Activated CD4-positive, alpha-beta T cell treated with anti-CD3 and anti-CD28 coated beads for 1 hour (primary cell): ENCODE data around the gene RIC8A.
"Not testable (repeated sequence)": the region's sequence is repeated elsewhere in the genome, so short reads cannot be mapped to it uniquely, and the experiment has no call there.

Experiments used
- DNase-seq: peaks from one replicate; pipeline ENCODE4 v3.0.0-alpha.2; 2020

The RIC8A gene

GRCh38 chr11:207208-207862 lies at the start of gene RIC8A, which contains the start of gene BET1L:
RIC8A (plus strand) TSS chr11:207708; CDS start chr11:208855, 1,147 bp downstream.
BET1L (minus strand) TSS chr11:207399; CDS start chr11:207321, 78 bp downstream.
- peak; percentile 97 for DNase-seq

- DNase-seq: not testable (repeated sequence)
These were observed 27.3 kb upstream of the RIC8A start for GRCh38 chr11:180242-180641.

DNA sequence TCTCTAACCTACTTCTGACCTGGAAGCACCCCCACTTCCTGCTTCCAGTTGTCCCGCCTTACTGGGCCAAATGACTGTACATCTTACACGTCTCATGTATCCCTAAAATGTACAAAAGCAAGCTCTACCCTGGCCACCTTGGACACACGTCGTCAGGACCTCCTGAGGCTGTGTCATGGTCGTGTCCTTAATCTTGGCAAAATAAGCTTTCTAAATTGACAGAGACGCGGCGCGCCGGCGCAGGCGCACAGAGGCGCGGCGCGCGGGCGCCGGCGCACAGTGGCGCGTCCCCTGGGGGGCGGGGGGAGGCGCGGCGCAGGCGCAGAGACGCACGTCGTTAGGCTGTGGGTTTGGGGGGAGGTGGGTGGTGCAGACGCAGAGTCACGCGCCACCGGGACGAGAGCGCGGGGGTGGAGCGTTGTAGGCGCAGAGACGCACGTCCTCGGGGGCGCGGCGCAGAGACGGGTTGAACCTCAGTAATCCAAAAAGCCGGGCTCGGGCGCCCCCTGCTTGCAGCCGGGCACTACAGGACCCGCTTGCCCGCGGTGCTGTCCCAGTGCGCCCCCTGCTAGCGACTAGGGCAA lies 18.2 kb upstream of the RIC8A start:
- peak; percentile 5 for DNase-seq

DNA sequence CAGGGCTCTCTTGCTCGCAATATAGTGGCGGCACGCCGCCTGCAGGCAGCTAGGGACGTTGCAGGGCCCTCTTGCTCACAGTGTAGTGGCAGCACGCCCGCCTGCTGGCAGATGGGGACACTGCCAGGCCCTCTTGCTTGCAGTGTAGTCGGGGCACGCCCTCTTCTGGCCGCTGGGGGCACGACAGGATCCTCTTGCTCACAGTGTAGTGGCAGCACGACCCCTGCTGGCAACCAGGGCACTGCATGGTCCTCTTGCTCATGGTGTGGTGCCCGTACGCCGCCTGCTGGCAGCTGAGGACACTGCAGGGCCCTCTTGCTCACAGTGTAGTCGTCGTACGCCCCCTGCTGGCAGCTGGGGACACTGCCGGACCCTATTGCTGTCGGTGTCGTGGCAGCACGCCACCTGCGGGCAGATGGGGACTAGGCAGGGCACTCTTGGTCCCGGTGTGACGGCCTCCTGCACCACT lies 17.6 kb upstream of the RIC8A start:
- peak; percentile 18 for DNase-seq

- DNase-seq: not testable (repeated sequence)
These were observed 17.0 kb upstream of the RIC8A start for GRCh38 chr11:190546-190945.

DNA sequence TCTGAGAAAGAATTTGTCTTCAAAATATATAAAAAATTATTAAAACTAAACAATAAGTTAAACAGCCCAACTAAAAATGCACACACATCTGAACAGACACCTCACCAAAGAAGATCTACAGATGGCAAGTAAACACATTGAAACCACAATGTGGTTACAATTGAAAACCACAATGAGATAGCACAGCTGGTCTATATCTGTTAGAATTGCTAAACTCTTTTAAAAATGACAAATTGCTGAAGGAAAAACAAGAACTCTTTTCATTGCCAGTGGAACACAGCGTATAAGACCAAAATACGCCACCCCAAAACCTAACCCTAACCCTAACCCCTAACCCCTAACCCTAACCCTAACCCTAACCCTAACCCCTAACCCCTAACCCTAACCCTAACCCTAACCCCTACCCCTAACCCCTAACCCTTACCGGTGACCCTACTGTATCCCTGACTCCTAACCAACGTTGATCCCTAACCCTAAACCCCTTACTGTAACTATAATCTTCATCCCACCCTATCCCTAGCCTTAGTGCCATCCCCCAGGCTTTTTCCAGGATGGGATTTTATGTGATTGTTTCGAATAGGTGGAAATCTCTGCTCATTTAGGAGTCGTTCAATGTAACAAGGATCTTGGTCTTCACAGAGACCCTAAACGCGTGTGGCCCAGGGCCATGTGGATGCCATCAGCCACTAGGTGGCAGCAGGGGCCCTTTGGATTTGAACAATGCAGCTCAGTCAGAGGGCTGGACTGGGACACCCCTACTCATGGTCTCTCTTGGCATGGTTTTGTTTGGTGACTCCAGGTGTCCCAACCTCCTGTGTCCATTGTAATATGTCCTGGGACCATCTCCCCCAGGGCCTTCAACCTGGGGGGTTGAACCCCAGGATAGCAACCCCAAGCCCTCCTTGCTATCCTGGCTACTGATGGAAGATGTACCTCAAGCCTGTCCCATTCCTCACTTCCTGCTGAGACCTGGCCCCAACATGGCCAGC lies 15.7 kb upstream of the RIC8A start:
- peak; percentile 18 for DNase-seq

GRCh38 chr11:192674-193128 lies 14.8 kb upstream of the RIC8A start, which contains the start of gene SCGB1C1:
SCGB1C1 (plus strand) TSS chr11:193078; CDS start chr11:193100, 22 bp downstream.
- DNase-seq: not testable (repeated sequence)

DNA sequence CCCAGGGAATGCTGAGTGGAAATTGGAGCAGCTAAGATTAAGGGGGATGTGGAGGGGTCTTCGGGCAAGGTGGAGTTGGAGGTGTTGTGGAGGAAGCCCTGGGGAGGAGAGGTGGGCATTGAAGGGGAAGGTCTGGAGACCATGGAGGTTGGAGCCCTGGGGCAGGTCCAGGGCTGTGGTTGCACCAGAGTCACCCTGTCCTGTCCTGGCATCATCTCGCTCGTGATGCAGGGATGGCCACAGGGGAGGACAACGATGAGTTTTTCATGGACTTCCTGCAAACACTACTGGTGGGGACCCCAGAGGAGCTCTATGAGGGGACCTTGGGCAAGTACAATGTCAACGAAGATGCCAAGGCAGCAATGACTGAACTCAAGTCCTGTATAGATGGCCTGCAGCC lies 14.0 kb upstream of the RIC8A start:
- peak; percentile 5 for DNase-seq

- peak; percentile 6 for DNase-seq
These were observed 10.4 kb upstream of the RIC8A start for GRCh38 chr11:196786-197731.

DNA sequence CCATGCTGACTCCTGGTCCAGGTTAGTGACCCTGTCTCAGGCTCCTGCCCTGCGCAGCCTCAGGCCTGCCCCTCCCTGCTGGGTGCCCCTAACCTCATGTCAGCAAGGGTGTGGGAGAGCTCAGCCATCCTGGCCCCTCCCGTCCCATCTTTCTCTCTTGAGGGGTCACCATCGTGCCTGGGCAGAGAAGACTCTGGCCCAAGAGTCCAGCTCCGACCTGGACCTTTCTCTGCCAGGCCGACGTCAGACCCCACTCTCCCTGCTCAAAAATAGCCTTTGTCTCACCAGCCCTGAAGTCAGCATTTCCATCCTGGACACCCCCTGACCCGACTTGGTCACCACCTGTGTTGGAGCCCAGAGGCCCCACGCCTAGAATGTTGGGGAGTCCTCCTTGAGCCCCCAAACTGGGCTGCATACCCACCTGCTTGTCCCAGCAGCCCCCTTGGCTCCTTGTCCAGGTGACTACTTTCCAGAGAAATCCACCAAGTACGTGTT lies 9.7 kb upstream of the RIC8A start:
- no peak for DNase-seq

DNA sequence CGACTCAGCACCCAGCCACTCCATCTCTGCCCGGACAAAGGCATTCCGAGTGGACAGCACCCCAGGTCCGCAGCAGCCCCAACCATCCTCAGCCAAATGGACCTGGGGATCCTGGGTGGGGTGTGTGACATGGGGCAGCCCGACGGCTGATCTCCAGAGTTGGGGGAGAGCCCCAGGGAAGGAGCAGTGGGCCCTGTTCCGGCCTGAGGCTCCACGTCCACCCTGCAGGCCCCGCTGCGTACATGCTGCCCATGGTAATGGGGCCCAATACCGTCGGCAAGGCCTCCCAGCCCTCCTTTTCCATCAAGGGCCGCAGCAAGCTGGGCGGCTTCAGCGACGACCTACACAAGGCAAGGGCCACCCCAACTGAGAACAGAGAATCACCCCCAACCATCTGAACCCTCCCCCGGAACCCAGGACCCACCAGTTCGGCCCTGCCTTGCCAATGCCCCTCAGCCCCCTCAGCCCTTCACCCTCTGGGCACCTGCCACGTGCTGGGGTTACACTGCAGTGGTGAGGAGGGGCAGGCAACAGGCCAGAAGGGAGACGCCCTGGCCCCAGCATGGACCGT lies 9.2 kb upstream of the RIC8A start:
- peak; percentile 6 for DNase-seq

DNA sequence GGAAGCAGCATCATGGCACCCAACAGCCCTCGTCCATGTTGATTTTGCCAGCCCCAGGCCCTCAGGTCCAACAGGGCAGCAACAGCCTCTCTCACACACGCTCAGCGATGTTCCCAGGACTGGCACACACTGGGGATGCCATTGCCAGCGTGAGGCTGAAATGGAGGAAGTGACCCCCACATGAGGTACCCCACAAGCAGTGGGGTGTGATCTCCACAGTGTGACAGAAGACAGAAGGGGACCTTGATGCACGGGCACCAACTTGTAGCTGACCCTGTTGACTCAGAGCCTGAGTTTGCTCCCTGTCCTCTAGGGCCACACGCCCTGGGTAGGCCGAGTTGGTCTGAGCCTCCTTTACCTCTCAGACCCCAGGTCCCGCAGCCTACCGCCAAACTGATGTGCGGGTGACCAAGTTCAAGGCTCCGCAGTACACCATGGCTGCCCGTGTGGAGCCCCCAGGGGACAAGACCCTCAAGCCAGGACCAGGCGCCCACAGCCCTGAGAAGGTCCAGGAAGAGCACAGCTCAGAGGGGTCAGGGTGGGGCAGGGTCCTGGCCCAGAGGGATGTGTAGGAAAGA lies 8.4 kb upstream of the RIC8A start:
- DNase-seq: peak; percentile 7

DNA sequence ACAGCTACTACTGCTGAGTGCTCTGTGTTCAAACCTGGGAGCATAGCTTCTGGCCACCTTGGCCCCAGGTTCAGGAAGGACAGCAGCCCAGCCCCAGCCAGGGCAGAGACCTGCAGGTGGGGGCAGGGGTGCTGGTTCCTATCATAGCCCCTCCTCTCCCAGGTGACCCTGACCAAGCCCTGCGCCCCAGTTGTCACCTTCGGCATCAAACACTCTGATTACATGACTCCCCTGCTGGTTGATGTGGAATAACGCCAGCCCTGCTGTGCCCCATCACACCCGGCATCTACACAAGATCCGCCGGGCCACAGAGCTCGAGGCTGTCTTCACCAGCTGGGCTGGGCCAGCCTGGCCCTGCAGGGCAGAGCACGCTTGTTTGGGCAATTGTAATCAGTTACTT lies 7.7 kb upstream of the RIC8A start:
- peak; percentile 5 for DNase-seq

- peak; percentile 6 for DNase-seq
These were observed 7.1 kb upstream of the RIC8A start for GRCh38 chr11:200224-201003.

- DNase-seq: peak; percentile 7
These were observed 5.5 kb upstream of the RIC8A start for GRCh38 chr11:201966-202365.

DNA sequence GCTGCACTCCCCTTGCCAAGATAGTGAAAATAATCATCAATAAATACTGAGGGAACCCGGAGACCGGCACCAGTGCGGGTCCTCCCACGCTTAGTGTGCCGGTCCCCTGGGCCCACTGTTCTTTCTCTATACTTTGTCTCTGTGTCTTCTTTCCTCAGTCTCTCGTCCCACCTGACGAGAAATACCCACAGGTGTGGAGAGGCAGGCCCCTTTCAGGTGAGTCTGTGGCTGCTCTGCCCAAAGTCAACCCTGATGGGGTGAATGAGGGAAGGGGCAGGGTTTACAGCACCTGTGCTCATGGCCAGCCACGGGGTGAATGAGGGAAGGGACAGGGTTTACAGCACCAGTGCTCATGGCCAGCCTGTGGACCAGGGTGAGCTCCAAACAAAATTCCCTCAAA lies 5.0 kb upstream of the RIC8A start:
- peak; percentile 7 for DNase-seq

DNA sequence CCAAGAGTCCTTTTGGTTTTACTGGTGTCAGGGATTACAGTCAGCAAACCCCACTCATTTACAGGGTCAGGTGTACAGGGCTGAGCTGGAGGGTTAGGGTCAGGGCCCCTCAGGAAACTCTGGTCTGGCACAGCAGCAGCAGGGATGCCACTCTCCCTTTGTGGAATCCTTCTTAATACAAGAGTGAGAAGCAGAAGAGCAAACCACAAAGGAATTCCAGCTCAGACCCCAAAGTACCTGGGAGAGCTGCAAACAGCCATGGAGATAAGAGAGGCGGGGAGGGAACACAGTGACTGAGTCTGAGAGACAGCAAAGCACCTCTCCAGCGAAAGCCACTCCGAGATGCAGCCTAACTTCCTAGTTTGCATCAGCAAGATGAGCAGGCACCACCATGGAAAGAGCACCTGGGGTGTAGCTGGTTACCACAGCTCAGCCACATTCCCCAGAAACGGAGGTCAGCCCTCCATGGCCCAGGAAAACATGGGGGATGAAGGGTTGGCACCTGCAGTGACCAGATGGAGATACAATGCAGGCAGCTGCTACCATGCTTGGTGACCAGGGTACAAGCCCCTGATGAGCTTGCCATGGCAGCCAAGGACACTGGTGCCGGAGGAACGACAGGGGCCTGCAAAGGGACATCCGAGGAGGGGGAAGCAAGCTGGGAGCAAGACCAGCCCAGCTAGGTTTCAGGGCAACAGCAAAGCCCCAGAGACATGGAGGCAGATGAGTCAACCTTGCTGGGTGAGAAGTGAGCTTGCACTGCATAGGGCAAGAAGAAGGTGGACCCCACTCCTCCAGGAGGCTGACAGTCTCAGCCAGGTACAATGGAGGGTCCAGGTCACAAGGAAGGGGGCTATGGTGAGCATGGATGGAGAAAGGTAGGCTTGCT lies 4.2 kb upstream of the RIC8A start:
- no peak for DNase-seq

- no peak for DNase-seq
These were observed 3.4 kb upstream of the RIC8A start for GRCh38 chr11:203945-204586.
